HEK293 (cell line): ENCODE measurements around the gene GRK5.

Experiments used
- IKZF3 ChIP-seq: fragments of 450-650 bp; IDR thresholded peaks from 2 replicates; pipeline ENCODE4 v1.5.0; 2018; ENCODE audit warnings: missing biosample characterization, mild to moderate bottlenecking, missing genetic modification characterization, moderate library complexity
- KLF16 ChIP-seq: fragments of 450-650 bp; formaldehyde crosslinking; IDR thresholded peaks from 2 replicates; pipeline ENCODE4 v1.5.1; 2017; ENCODE audit warnings: missing biosample characterization, missing genetic modification characterization
- KLF7 ChIP-seq: fragments of 450-650 bp; formaldehyde crosslinking; IDR thresholded peaks from 2 replicates; pipeline ENCODE4 v1.5.1; 2016; ENCODE audit warnings: missing biosample characterization, missing genetic modification characterization, borderline replicate concordance
- PRDM4 ChIP-seq: fragments of 450-650 bp; formaldehyde crosslinking; IDR thresholded peaks from 2 replicates; pipeline ENCODE4 v1.5.1; 2017; ENCODE audit warnings: missing biosample characterization, missing genetic modification characterization
- YY1 ChIP-seq: fragments of 450-650 bp; formaldehyde crosslinking; IDR thresholded peaks from 2 replicates; pipeline ENCODE4 v1.5.1; 2018; ENCODE audit warnings: missing biosample characterization, missing genetic modification characterization
- YY2 ChIP-seq: fragments of 450-650 bp; formaldehyde crosslinking; IDR thresholded peaks from 2 replicates; pipeline ENCODE4 v1.5.1; 2016; ENCODE audit warnings: missing biosample characterization, missing genetic modification characterization
- ZBTB48 ChIP-seq: fragments of 450-650 bp; formaldehyde crosslinking; IDR thresholded peaks from 2 replicates; pipeline ENCODE4 v1.5.1; 2016; ENCODE audit warnings: missing biosample characterization, missing genetic modification characterization
- ZEB2 ChIP-seq: fragments of 450-650 bp; formaldehyde crosslinking; IDR thresholded peaks from 2 replicates; pipeline ENCODE4 v1.5.1; 2016; ENCODE audit warnings: missing biosample characterization, missing genetic modification characterization
- ZIC2 ChIP-seq: fragments of 450-650 bp; formaldehyde crosslinking; IDR thresholded peaks from 2 replicates; pipeline ENCODE4 v1.5.1; 2016; ENCODE audit warnings: missing biosample characterization, missing genetic modification characterization
- ZNF121 ChIP-seq: fragments of 450-650 bp; formaldehyde crosslinking; IDR thresholded peaks from 2 replicates; pipeline ENCODE4 v1.5.1; 2016; ENCODE audit warnings: missing biosample characterization, missing genetic modification characterization
- ZNF140 ChIP-seq: fragments of 450-650 bp; formaldehyde crosslinking; IDR thresholded peaks from 2 replicates; pipeline ENCODE4 v1.5.1; 2016; ENCODE audit warnings: missing biosample characterization, missing genetic modification characterization
- ZNF148 ChIP-seq: fragments of 450-650 bp; formaldehyde crosslinking; IDR thresholded peaks from 2 replicates; pipeline ENCODE4 v1.5.0; 2017; ENCODE audit warnings: missing biosample characterization, missing genetic modification characterization, borderline replicate concordance
- ZNF174 ChIP-seq: fragments of 450-650 bp; formaldehyde crosslinking; IDR thresholded peaks from 2 replicates; pipeline ENCODE4 v1.5.0; 2017; ENCODE audit warnings: missing biosample characterization, mild to moderate bottlenecking, missing genetic modification characterization
- ZNF239 ChIP-seq: fragments of 450-650 bp; formaldehyde crosslinking; IDR thresholded peaks from 2 replicates; pipeline ENCODE4 v1.5.1; 2016; ENCODE audit warnings: missing biosample characterization, missing genetic modification characterization
- ZNF274 ChIP-seq, 2 experiments: fragments of 200-500 bp in 1 of 2; fragments of 450-650 bp in 1 of 2; sonication (Bioruptor generic) in 1 of 2; formaldehyde crosslinking in 1 of 2; IDR thresholded peaks; 2 replicates each; pipeline versions ENCODE4 v1.5.1 to v1.6.1; 2014 to 2016; ENCODE audit warnings: borderline replicate concordance in 1 of 2, inconsistent platforms in 1 of 2, low read length in 1 of 2, missing biosample characterization in 1 of 2, missing genetic modification characterization in 1 of 2
- ZNF362 ChIP-seq: fragments of 450-650 bp; formaldehyde crosslinking; IDR thresholded peaks from 2 replicates; pipeline ENCODE4 v1.5.1; 2016; ENCODE audit warnings: missing biosample characterization, missing genetic modification characterization
- ZNF37A ChIP-seq: fragments of 450-650 bp; IDR thresholded peaks from 2 replicates; pipeline ENCODE4 v1.5.1; 2018; ENCODE audit warnings: missing biosample characterization, missing genetic modification characterization
- ZNF416 ChIP-seq: fragments of 450-650 bp; formaldehyde crosslinking; IDR thresholded peaks from 2 replicates; pipeline ENCODE4 v1.5.1; 2016; ENCODE audit warnings: missing biosample characterization, missing genetic modification characterization
- ZNF518A ChIP-seq: fragments of 450-650 bp; formaldehyde crosslinking; conservative IDR thresholded peaks from 2 replicates; pipeline ENCODE4 v1.5.1; 2016; ENCODE audit warnings: low read depth, missing biosample characterization, missing genetic modification characterization
- ZNF530 ChIP-seq: fragments of 450-650 bp; formaldehyde crosslinking; IDR thresholded peaks from 2 replicates; pipeline ENCODE4 v1.5.1; 2016; ENCODE audit warnings: low read depth, missing biosample characterization, missing genetic modification characterization
- ZNF654 ChIP-seq: fragments of 450-650 bp; formaldehyde crosslinking; IDR thresholded peaks from 2 replicates; pipeline ENCODE4 v1.5.1; 2016; ENCODE audit warnings: low read depth, missing biosample characterization, missing genetic modification characterization
- ZNF776 ChIP-seq: fragments of 450-650 bp; formaldehyde crosslinking; IDR thresholded peaks from 2 replicates; pipeline ENCODE4 v1.5.0; 2017; ENCODE audit warnings: missing biosample characterization, missing genetic modification characterization, borderline replicate concordance
- ZSCAN18 ChIP-seq: fragments of 450-650 bp; formaldehyde crosslinking; IDR thresholded peaks from 2 replicates; pipeline ENCODE4 v1.5.1; 2016; ENCODE audit warnings: missing biosample characterization, missing genetic modification characterization
- TF ChIP-seq, protein P1 (sequence below): fragments of 450-650 bp; formaldehyde crosslinking; IDR thresholded peaks from 2 replicates; pipeline ENCODE4 v1.5.1; 2016; ENCODE audit warnings: missing biosample characterization, missing genetic modification characterization
- TF ChIP-seq, protein P2 (sequence below): fragments of 450-650 bp; formaldehyde crosslinking; IDR thresholded peaks from 2 replicates; pipeline ENCODE4 v1.5.1; 2017; ENCODE audit warnings: missing biosample characterization, missing genetic modification characterization

Gene GRK5

GRCh38 chr10:119313024-119313423 is 105.7 kb downstream of the GRK5 start (continued):
- no peak for TF ChIP-seq ZNF362 (tag by site-specific recombination)
- TF ChIP-seq ZNF416 = no peak
- peak; percentile 73; the same call in 1 of the 2 replicates for TF ChIP-seq ZNF148
- no peak for TF ChIP-seq ZNF121 (tag by site-specific recombination)
- TF ChIP-seq ZSCAN18 (tag by site-specific recombination) = no peak
- 0 out of 2 replicates have a peak, but pooled peaks have one; percentile 7 for TF ChIP-seq ZNF140 (tag by site-specific recombination)
- TF ChIP-seq ZNF37A (tag by site-specific recombination) = no peak
- no peak for TF ChIP-seq ZNF174 (tag by site-specific recombination)
- no peak for TF ChIP-seq ZNF274 (IDR thresholded peaks at IDR 0.05; ENCODE audit: low read length)
- TF ChIP-seq ZNF274 (tag by site-specific recombination; IDR thresholded peaks at IDR 0.05; ENCODE audit: borderline replicate concordance) = no peak
- TF ChIP-seq ZNF654 (tag by site-specific recombination) = no peak
- TF ChIP-seq YY2 (tag by site-specific recombination) = peak; percentile 56
- no peak for TF ChIP-seq ZNF530
- TF ChIP-seq ZNF239 = 0 out of 2 replicates have a peak, but pooled peaks have one; percentile 41
- no peak for TF ChIP-seq PRDM4 (tag by site-specific recombination)
- no peak; the same call in 1 of the 2 replicates for TF ChIP-seq YY1
- no peak; the same call in 1 of the 2 replicates for TF ChIP-seq ZNF776 (tag by site-specific recombination)
- TF ChIP-seq ZIC2 (tag by site-specific recombination) = no peak
- no peak for TF ChIP-seq KLF7 (tag by site-specific recombination)
- no peak for TF ChIP-seq KLF16 (tag by site-specific recombination)
- TF ChIP-seq ZEB2 (tag by site-specific recombination) = no peak
- TF ChIP-seq, protein P1, sequence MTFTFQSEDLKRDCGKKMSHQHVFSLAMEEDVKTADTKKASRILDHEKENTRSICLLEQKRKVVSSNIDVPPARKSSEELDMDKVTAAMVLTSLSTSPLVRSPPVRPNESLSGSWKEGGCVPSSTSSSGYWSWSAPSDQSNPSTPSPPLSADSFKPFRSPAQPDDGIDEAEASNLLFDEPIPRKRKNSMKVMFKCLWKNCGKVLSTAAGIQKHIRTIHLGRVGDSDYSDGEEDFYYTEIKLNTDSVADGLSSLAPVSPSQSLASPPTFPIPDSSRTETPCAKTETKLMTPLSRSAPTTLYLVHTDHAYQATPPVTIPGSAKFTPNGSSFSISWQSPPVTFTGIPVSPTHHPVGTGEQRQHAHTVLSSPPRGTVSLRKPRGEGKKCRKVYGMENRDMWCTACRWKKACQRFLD (tag by site-specific recombination) = no peak
- TF ChIP-seq, protein P2, sequence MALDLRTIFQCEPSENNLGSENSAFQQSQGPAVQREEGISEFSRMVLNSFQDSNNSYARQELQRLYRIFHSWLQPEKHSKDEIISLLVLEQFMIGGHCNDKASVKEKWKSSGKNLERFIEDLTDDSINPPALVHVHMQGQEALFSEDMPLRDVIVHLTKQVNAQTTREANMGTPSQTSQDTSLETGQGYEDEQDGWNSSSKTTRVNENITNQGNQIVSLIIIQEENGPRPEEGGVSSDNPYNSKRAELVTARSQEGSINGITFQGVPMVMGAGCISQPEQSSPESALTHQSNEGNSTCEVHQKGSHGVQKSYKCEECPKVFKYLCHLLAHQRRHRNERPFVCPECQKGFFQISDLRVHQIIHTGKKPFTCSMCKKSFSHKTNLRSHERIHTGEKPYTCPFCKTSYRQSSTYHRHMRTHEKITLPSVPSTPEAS (tag by site-specific recombination) = no peak
- 0 out of 2 replicates have a peak, but pooled peaks have one; percentile 11 for TF ChIP-seq ZBTB48
- TF ChIP-seq ZNF518A (tag by site-specific recombination) = no peak
- TF ChIP-seq IKZF3 (tag by site-specific recombination) = no peak
